GM08714 (cell line): ENCODE measurements around the gene ZNG1F.
"Not testable (repeated sequence)": the region's sequence is repeated elsewhere in the genome, so short reads cannot be mapped to it uniquely, and the experiment has no call there.

Experiments used
- H3K4me3 ChIP-seq: fragments of 200-500 bp; sonication (Bioruptor generic); 2 replicates; pipeline ENCODE4 v1.5.1; 2014; ENCODE audit warnings: mild to moderate bottlenecking, low read length, inconsistent platforms
- ZNF274 ChIP-seq: IDR thresholded peaks from 2 replicates; pipeline ENCODE4 v1.6.1; 2012; ENCODE audit warnings: mild to moderate bottlenecking, low read depth, low read length

The ZNG1F gene

DNA sequence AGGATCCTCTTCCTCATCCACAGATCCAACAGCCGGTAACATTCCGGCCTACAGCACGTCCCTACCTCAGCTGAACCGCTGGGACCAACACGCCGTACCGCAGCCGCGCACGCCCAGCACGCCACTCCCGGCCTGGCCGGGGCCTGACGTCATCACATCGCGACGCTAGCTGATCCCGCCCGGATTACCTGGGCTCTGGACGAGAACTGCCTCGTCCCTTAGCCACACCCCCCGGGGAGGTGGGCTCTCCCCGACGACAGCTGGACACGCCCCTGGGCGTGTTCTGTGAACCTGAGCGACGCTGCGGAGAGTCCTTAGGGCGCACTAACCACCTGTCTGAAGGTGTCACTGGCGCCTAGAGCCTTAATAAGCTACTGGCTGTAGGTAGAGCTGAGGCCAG is at the start of gene ZNG1F:
TSS of gene ZNG1F (minus strand) at position 101 of the 400 bp plus-strand sequence. CDS start at position 42, 59 bp downstream.
- H3K4me3 ChIP-seq = not testable (repeated sequence)

DNA sequence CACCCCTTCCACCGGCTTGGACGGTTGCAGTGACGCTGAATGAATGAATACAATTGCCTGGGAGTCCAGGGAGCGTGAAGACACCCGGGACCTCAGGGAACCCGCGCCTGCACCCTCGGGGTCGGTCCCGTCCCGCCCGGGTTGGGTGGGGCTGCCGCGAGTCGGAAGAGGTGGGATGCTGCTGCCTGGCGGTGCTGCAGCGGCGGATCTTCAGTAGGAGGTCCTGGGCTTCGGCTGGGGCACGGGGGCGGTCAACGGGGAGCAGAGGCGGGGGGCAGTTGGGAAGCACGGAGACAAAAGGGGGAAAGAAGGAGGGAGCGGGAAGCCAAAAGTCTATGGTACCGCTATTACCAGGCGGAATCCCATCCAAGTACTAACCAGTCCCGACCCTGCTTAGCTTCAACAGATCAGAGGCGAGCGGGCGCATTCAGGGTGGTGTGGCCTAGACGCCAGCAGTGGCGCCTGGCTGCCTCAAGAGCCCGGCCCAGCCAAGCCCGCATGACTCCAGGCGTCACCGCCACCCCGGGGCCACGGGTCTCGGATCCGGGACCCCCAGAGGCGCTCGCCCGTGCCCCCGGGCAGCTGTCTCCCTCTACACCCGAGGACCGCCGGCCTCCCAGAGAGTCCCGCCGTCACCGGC is 48.1 kb upstream of the ZNG1F start:
- not testable (repeated sequence) for H3K4me3 ChIP-seq

DNA sequence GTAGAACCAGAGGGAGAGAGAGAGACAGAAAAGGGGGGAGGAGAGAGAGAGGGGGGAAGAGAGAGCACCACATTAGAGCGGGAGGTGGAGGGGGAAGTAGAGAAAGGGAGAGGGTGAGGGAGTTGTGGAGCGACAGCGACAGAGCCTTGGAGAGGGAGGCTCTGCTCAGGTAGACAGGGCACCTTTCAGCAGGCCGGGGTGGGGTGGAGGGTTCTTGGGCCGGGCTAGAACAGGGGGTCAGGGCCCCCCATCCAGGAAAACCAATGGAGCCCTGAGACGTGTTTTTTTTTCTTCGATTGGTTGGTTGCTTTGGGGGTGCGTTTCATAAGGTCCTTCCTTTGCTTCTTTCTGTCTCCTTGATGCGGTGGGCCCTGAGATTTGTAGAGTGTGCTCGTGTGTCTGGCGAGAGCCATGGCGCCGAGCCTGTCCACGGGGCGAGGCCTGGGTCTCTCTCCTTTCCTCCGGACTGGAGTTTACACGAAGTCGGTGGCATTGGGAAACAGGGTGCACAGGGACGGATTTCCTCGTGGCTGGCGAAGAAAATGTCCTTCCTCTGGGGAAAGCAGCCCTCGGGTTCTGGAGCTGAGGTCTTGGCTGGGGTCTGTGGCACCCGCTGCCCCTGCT is 47.5 kb upstream of the ZNG1F start:
- not testable (repeated sequence) for H3K4me3 ChIP-seq

DNA sequence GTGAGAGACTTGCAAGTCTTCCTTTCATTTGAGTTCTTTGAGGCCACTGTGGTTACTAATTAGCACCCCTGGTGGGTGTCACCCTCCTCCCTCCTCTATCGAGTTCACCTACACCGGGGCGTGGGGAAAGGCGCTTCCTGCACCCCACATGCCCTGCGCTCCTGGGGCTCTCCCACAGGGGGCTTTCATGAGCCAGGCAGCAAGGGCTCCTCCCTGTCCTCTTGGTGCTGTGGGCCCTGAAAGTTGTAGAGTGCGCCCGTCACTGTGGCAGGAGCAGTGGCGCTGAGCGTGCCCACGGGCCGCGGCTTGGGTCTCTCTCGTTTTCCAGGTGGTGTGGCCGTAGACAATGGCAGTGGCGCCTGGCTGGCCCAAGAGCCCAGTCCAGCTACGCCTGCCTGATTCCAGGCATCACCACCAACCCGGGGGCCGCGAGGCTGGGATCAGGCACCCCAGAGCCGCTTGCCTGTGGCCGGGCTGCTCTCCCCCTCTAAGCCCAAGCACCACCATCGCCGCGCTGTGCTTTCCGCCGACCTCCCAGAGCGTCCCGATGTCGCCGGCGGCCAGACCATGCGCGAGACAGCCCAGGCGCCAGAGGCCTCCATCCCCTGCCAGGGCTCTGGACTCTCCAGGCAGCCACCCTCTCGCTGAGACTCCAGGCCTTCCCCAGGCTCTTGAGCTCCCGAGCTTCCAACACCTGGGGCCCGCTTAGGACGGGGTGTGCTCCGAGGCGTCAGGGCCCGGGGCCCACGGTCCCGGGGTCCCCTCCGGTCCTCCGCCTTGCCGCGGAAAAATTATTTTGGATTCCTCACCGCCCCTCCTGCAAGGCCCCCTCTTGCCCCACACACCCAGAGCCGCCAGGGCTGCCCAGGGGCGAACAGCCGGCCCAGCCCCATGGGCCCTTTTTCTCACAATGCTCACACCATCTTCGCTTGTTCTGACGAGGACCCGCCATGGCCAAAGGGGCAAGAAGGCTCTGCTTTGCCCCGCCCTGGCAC is 46.0 kb upstream of the ZNG1F start:
- H3K4me3 ChIP-seq = peak overlapping the region; percentile 4; the same call in 1 of the 2 replicates

DNA sequence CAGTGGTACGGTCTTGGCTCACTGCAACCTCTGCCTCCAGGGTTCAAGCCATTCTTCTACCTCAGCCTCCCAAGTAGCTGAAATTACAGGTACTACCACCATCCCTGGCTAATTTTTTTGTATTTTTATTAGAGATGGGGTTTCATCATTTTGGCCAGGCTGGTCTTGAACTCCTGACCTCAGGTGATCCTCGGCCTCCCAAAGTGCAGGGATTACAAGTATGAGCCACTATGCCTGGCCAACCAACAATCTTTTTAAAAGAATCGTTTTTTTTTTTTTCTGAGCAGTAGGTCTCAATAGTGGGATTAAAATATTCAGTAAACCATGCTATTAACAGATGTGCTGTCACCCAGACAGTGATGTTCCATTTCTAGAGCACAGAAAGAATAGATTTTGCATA is 45.1 kb upstream of the ZNG1F start:
- peak overlapping the region; percentile 21; the same call in 1 of the 2 replicates for H3K4me3 ChIP-seq

DNA sequence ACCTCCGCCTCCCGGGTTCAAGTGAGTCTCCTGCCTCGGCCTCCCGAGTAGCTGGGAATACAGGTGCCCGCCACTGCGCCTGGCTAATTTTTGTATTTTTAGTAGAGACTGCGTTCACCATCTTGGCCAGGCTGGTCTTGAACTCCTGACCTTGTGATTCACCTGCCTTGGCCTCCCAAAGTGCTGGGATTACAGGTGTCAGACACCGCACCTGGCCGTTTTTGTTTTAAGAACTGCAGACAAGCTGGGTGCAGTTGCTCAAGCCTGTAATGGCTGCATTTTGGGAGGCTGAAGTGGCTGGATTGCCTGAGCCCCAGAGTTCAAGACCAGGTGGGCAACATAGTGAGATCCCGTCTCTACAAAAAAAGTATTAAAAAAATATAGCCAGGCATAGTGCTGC is 43.2 kb upstream of the ZNG1F start:
- not testable (repeated sequence) for H3K4me3 ChIP-seq

DNA sequence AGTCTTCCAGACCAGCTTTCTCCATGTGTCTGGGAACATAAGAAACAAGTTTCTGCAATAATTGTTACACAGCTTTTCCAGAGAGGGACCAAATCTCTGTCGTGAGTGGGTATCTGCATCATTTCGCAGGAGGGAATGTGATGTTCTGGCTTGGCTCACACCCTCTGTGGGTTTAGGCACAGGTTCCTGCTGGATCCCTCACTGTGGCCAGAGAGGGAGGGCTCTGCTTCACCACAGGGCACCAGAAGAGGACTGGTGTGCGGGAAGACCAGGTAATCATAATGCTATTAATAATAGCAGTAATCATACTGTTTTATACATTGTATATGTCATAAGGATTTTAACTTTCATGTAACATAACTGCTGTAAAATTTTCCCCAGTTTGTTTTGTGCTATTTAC is 41.3 kb upstream of the ZNG1F start:
- H3K4me3 ChIP-seq = not testable (repeated sequence)

DNA sequence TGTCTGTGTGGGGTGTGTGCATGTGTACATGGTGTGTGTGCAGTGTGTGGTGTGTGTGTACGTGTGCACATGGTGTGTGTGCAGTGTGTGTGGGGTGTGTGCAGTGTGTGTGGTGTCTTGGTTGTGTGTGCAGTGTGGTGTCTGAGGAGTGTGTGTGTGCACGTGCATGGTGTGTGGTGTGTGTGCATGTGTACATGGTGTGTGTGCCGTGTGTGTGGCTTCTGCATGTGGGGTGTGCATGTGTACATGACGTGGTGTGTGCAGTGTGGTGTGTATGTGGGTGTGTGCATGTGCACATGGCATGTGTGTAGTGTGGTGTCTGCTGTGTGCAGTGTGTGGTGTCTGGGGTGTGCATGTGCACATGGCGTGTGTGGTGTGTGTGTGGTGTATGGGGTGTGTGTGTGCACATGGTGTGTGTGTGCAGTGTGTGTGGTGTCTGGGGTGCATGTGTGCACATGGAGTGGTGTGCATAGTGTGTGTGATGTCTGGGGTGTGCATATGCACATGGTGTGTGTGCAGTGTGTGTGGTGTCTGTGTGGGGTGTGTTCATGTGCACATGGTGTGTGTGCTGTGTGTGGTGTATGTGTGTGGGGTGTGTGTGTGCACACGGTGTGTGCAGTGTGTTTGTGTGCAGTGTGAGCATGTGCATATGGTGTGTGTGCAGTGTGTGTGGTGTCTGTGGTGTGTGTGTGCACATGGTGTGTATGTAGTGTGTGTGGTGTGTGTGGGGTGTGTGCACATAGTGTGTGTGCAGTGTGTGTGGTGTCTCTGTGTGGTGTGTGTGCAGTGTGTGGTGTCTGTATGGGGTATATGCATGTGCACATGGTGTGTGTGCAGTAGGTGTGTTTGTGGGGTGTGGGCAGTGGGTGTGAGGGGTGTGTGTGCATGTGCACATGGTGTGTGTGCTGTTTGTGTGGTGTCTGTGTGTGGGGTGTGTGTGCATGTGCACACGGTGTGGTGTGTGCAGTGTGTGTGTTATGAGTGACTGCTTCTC is 40.6 kb upstream of the ZNG1F start:
- no peak for TF ChIP-seq ZNF274
- H3K4me3 ChIP-seq = no peak overlapping the region

DNA sequence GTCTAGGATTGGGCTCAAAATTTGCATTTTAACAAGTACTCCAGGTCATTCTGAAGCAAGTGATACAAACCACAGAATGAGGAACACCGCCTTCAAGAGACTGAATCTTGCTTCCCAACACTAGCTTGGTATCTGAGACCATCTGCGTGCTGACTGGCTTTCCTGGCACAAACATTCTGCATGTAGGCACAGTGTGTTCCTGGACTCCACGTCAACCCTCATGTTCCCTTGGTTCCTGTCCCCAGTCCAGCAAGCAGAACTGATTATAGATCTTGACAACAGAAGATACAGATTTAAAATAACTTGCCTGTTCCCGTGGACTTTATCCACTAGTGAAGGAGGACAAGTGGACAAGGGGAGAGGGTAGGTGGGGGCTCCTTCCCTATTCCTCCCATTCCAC is 30.7 kb upstream of the ZNG1F start:
- not testable (repeated sequence) for H3K4me3 ChIP-seq

DNA sequence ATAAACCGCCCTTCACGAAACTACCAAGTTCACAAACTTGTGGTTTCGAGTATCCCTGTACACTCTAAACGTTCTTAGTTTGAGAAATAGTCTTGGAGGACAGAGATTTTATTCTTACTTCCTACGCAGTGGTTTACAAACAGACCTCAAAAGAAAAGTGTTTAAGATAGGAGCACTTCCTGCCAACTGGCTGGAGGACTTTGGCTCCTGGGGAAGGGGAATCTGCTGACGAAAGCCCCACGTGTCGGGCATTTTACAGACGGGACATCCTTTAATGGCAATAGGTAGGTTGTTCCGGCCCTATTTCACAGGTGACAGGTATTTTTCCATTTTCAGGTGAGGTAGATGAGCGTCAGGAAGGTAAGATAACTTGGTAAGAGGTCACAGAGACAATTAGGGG is 678 bp downstream of the ZNG1F start:
- not testable (repeated sequence) for H3K4me3 ChIP-seq

DNA sequence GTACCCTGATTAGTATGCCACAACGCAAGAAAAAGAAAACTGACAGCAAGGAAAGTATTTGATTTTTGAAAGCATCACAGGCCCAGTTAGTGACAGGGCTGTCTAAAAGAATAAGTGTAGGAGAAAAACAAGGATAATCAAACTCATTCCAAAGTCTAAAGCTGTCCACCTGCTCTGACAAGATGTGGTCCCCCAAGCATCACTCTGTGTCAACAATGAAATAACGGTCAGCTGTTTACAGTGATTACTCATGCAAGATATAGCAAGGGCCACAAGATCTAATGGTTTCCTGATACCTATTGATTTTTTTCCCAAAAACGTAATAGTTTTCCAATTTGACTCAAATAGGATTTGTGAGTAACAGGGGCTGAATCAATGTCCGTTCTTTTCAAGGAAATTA is 14.1 kb downstream of the ZNG1F start:
- H3K4me3 ChIP-seq = not testable (repeated sequence)

DNA sequence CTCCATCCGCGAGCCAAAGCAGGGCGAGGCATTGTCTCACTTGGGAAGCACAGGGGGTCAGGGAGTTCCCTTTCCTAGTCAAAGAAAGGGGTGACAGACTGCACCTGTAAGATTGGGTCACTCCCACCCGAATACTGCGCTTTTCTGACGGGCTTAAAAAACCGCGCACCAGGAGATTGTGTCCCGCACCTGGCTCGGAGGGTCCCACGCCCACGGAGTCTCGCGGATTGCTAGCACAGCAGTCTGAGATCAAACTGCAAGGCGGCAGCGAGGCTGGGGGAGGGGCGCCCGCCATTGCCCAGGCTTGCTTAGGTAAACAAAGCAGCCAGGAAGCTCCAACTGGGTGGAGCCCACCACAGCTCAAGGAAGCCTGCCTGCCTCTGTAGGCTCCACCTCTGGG is 39.0 kb downstream of the ZNG1F start:
- H3K4me3 ChIP-seq = not testable (repeated sequence)

DNA sequence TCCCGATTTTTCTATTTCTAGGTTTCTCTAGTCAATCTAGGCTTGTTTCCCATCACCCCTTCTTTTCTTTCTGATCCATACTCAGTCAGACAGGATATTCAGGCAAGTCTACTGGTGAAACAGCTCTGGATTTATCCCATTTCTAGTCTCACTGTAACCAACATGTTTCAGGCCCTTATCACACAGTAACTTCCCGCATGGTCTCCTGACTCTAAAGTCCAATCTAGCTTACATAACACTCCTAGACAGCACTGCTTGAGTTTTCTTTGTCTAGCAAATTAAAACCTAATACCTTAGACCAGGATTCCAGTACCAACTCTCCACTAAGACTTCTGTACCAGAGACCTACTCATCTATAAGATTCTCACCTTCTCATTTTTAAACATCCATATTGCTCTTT is 47.2 kb downstream of the ZNG1F start:
- H3K4me3 ChIP-seq = not testable (repeated sequence)

DNA sequence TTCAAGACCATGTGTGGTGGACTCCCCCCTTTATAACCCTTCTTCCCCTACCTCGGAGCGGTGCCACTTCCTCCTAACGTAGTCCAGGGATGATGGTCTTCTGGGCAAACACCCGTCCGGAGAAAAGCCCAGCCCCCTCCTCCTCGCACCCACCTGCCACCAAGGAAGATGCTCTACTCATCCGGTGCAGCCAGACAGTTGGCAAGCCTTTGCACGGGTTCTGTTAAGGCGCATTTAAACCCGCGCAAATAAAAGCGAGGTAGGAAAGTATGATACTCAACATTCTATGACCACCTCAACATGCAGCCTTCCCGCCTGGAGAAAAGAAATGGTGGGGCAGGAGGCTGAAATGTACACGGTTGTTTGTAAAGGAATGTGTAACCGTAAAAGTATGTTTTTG is 60.5 kb downstream of the ZNG1F start, which contains the start of gene FOXD4L6:
TSS of gene FOXD4L6 (minus strand) at position 101 of the 400 bp plus-strand sequence. CDS start 298 bp downstream, outside the sequence.
- not testable (repeated sequence) for H3K4me3 ChIP-seq

DNA sequence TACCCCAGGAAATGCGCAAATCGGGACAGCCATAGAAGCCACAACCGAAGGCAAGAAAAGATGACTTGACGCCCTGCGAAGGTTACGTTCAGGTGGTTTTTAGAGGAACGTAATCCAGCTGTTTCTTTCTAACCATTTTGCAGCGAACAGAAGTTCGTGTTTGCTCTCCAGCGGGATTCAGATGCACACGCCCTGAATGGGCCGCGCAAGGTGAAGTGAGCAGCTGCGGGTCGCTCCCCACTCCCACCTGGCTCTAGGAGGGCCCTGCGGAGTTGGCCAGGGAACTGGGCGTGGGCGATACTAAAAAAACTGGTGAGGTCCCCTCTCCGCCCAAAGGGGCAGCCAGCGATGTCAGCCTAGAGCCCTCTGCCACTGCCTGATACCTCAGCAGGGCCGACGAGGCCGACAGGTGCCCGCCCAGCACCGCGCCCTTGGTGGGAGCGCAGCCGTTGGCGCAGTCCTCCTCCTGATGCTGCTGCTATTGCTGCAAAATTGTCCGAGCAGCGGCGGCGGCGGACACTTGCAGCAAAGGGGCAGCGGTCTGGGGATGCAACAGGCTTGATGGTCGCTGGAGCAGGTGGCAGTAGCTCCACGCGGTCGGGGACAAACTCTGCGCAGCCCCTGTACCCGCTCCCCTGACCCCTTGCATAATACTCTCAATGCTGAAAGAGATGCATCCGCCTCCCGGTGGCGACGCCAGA is 62.2 kb downstream of the ZNG1F start:
- H3K4me3 ChIP-seq = not testable (repeated sequence)

DNA sequence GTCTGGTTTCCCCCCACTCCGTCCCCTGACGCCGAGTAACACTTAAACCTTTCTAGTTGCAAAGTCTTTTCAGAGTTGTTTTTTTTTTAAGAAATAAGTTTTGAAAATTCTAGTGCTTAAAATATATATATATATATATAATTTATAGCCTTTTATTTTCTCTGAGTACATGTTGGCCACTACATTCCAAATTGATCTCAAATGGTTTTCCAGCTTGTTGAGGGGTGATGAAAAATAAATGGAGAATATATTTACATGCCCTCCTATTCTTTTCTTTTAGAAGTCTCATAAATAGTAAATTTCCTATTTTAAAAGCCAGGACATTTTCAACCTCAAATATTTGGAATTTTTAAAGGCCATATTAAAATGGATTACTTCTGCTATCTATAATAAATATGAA is 63.2 kb downstream of the ZNG1F start:
- not testable (repeated sequence) for H3K4me3 ChIP-seq

DNA sequence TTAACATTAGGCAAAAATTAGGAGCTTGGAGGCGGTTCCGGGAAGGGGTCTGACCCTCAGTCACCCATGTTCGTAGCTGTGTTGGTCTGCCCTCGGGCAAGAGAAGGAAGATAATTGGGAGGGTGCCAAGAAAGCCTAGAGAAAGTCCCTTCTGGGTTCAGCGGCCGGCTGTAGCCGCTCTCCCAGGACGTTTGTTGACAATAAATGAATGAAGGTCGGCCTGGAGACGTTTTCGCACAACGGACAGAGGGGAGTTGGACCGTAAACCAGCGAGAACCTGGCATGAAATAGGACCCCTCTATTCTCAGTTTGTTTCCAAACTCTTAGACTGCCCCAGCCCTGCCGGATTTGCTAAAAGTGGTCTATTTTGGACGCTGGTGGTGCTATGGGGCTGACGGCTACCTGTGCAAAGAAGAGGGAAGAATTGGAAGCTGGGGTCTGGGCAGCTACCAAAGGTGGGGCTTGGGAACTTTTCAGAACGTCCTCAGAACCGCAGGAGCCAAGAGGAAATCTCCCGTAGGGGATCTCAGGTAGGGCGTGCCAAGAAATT is 63.9 kb downstream of the ZNG1F start:
- not testable (repeated sequence) for H3K4me3 ChIP-seq

DNA sequence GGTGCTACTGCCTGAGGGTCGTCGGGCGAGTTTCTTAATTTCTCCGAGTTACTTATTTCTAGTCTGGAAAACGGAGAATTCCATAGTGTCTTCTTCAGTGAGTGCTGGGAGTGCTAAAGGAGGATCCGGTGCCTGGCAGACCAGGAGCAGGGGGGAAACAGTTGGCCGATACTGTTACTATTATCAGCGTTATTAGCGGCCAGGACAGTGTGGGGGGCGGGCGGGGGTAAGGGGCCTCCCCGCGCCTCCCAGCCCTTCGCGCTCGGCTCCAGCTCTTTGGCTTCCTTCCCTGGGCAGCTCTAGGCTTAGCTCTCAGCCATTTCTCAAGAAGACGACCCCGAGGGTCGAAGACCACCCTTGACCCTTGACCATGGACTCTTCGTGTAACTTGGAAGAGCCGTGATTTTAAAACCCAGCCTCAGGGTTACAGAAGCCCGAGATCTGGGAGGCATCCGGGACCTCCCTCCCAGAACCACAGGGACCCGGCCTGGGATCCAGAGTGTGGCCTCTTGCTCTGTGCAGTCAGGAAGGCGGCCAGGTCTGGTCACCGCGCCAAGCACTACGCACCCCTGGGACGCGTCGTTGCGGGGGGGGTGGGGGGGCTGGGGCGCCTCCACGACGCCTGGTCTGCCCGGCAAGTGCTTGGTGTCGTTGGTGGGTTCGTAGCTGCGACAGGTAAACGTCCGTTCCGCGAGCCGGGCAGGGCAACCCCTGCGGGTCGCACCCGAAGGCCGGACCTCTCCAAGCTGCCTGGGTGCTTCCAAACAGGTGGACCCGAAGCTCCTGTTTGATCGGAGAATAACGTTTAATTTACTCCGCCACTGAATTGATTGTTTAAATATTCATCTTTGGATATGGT is 64.6 kb downstream of the ZNG1F start:
- not testable (repeated sequence) for H3K4me3 ChIP-seq
